GM06990 (cell line): ENCODE results near the gene PRAMEF11.

ENCODE experiments used
- DNase-seq: peaks from one replicate; pipeline ENCODE4 v3.0.0-alpha.2; 2011; ENCODE audit not compliant: insufficient read length; ENCODE audit errors: extremely low read depth
- H3K27me3 ChIP-seq: replicated peaks from 2 replicates; pipeline ENCODE4 v1.6.0; 2011; ENCODE audit warnings: low read length; ENCODE audit not compliant: control insufficient read depth, insufficient read depth
- H3K36me3 ChIP-seq: 2 replicates; pipeline ENCODE4 v1.5.1; 2011; ENCODE audit warnings: low read length; ENCODE audit not compliant: control insufficient read depth, insufficient read depth
- H3K4me3 ChIP-seq: replicated peaks from 2 replicates; pipeline ENCODE4 v1.5.1; 2011; ENCODE audit warnings: low read depth, mild to moderate bottlenecking, control low read depth, low read length
- CTCF ChIP-seq: IDR thresholded peaks from 2 replicates; pipeline ENCODE4 v1.5.1; 2011; ENCODE audit warnings: low read length, control low read depth, mild to moderate bottlenecking, inconsistent platforms; ENCODE audit not compliant: insufficient read depth, poor library complexity, severe bottlenecking

PRAMEF11 gene

GRCh38 chr1:12778907-12779306, 52.3 kb downstream of the PRAMEF11 start:
- no peak for TF ChIP-seq CTCF
- Histone ChIP-seq H3K27me3 (no peaks in the 10 kb centered on the region; the same call in 1 of the 2 replicates), H3K4me3 (no peak overlapping the region), H3K36me3 (no peaks in the 10 kb centered on the region)
- DNase-seq, result no peak

DNA sequence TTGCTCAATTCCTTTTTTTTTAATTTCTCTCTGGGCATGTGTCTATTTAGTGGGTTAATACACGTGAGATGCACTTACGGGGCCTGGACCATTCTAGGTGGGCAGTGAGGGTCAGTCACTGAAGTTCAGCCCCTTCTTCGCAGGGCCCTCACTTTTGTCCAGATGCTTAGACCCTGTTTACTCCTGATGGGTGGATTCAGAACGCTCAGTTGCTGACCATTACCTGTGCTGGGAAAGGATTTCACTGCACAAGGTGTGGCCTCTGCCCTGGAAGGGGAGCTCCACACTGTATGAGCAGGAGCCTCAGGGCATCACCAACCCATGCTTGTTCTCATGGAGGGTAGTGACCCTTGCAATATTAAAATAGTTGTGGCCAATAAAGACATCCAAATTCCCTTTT, 53.1 kb downstream of the PRAMEF11 start:
- DNase-seq, result no peak
- no peak for TF ChIP-seq CTCF
- H3K36me3 ChIP-seq, result no peaks in the 10 kb centered on the region
- H3K27me3 ChIP-seq, result no peaks in the 10 kb centered on the region; the same call in 1 of the 2 replicates
- H3K4me3 ChIP-seq, result no peak overlapping the region

GRCh38 chr1:12776801-12777557, 54.2 kb downstream of the PRAMEF11 start:
- no peak for TF ChIP-seq CTCF
- Histone ChIP-seq H3K27me3 (no peaks in the 10 kb centered on the region; the same call in 1 of the 2 replicates), H3K4me3 (no peak overlapping the region), H3K36me3 (no peaks in the 10 kb centered on the region)
- DNase-seq, result no peak

DNA sequence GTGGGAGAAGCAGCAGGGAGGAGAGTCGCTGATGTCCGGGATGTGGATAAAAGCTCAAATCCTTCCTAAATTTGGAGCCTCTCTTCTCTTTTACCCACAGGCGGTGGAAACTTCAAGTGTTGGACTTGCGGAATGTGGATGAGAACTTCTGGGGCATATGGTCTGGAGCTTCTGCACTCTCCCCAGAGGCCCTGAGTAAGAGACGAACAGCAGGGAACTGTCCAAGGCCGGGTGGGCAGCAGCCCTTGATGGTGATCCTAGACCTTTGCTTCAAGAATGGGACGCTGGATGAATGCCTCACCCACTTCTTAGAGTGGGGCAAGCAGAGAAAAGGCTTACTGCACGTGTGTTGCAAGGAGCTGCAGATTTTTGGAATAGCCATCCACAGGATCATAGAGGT, 55.8 kb downstream of the PRAMEF11 start:
- DNase-seq, result no peak
- TF ChIP-seq CTCF, result no peak
- H3K27me3 ChIP-seq, result no peaks in the 10 kb centered on the region; the same call in none of the 2 replicates
- H3K36me3 ChIP-seq, result no peaks in the 10 kb centered on the region
- no peak overlapping the region for H3K4me3 ChIP-seq

DNA sequence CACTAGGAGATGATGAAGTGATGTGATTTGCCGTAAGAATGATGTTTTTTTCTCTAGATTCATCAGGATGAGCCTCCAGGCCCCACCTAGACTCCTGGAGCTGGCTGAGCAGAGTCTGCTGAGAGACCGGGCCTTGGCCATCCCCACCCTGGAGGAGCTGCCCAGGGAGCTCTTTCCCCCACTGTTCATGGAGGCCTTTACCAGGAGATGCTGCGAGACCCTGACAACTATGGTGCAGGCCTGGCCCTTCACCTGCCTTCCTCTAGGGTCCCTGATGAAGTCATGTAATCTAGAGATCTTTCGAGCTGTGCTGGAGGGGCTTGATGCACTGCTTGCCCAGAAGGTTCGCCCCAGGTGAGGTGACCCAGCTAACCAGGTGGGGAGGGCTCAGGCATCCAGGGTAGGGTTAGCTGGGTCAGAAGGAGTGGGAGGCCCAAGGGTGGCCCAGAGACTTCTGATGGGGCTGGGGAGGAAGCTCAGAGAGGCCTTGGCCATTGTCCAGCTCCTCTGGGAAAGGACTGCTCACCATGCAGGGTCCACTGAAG, 56.3 kb downstream of the PRAMEF11 start:
- H3K36me3 ChIP-seq, result no peaks in the 10 kb centered on the region
- no peak overlapping the region for H3K4me3 ChIP-seq
- TF ChIP-seq CTCF, result no peak
- no peak for DNase-seq
- H3K27me3 ChIP-seq, result no peaks in the 10 kb centered on the region; the same call in none of the 2 replicates
